Gastrocnemius medialis (tissue), 4 donors: ENCODE data around the gene SPOCK1. TPM values are rescaled to one million over a fixed set of nuclear protein-coding genes. Genes with fewer than 3 reads are reported as not detected.

Experiments
- ATAC-seq, 2 donors: fragments of 150-250 bp; one replicate each; pipeline ENCODE4 v1.9.1; 2016
- DNase-seq, 2 donors: peaks; one replicate each; pipeline ENCODE4 v3.0.0-alpha.2; 2019
- H3K27ac ChIP-seq, 4 donors: fragments of 200-600 bp; sonication (generic); 1 replicate in 1 of 4; 2 replicates in 3 of 4; pipeline ENCODE4 v1.5.1; 2016 to 2018; ENCODE audit warnings: mild to moderate bottlenecking in 2 of 4, moderate library complexity in 1 of 4
- H3K27me3 ChIP-seq, 3 donors: fragments of 200-600 bp; sonication (generic) in 2 of 3; 1 replicate in 1 of 3; 2 replicates in 2 of 3; pipeline versions ENCODE4 v1.5.1 to v1.6.0; 2016 to 2019; ENCODE audit warnings: mild to moderate bottlenecking in 1 of 3, moderate library complexity in 1 of 3
- H3K36me3 ChIP-seq, 2 donors: fragments of 200-600 bp; sonication (generic) in 1 of 2; one replicate each; pipeline ENCODE4 v1.5.1; 2017 to 2018
- H3K4me1 ChIP-seq, 2 donors: fragments of 200-600 bp; sonication (generic) in 1 of 2; one replicate each; pipeline ENCODE4 v1.5.1; 2016 to 2017; ENCODE audit warnings: mild to moderate bottlenecking in 2 of 2
- H3K4me3 ChIP-seq, 4 donors: fragments of 200-600 bp; sonication (generic) in 3 of 4; 1 replicate in 1 of 4; 2 replicates in 3 of 4; pipeline ENCODE4 v1.5.1; 2016 to 2019; ENCODE audit warnings: mild to moderate bottlenecking in 2 of 4
- H3K9me3 ChIP-seq, 3 donors: fragments of 200-600 bp; sonication (generic) in 2 of 3; 1 replicate in 1 of 3; 2 replicates in 2 of 3; pipeline ENCODE4 v1.5.1; 2016 to 2019
- CTCF ChIP-seq, 5 experiments: fragments of 450-650 bp in 3 of 5; fragments of 200-600 bp in 2 of 5; sonication (generic) in 2 of 5; IDR thresholded peaks in 4 of 5; conservative IDR thresholded peaks in 1 of 5; 1 replicate in 4 of 5; 2 replicates in 1 of 5; pipeline ENCODE4 v1.5.1; 2016 to 2019; ENCODE audit warnings: antibody characterized with exemption in 5 of 5, mild to moderate bottlenecking in 3 of 5, moderate library complexity in 3 of 5
- POLR2A ChIP-seq, 2 donors: fragments of 450-650 bp; IDR thresholded peaks; one replicate each; pipeline ENCODE4 v1.6.1; 2017; ENCODE audit warnings: antibody characterized with exemption in 2 of 2, mild to moderate bottlenecking in 2 of 2, moderate library complexity in 2 of 2
- in situ Hi-C, 4 donors: fragments of 200-750 bp; cut with MboI; loops; one replicate each; pipeline versions ENCODE4 v1.15.0 to v1.8.0; 2017; ENCODE audit warnings: low sequenced_read_pairs in 4 of 4
- intact Hi-C: fragments of 100-400 bp; cut with DNase I; formaldehyde crosslinking; loops from one replicate; pipeline ENCODE4 v1.15.1; 2023; ENCODE audit warnings: low total_unique reads
- total RNA-seq, 4 donors: library from RNA; depleted of rRNA; stranded (reverse); fragments of >200 nt; gene quantifications; one replicate each; pipeline versions ENCODE4 v1.1.0 to v1.2.3, GENCODE V29; 2016

SPOCK1 gene
- total RNA-seq, 4 donors from 2014 or later: 5.8 to 33.8 (median 25.3) TPM

- DNase-seq (no peak), ATAC-seq (no peak)
- no peak for TF ChIP-seq POLR2A (IDR thresholded peaks at IDR 0.05)
- no peak for TF ChIP-seq CTCF (IDR thresholded peaks at IDR 0.05 in 4 of 5, conservative IDR thresholded peaks at IDR 0.05 in 1 of 5)
- H3K36me3 ChIP-seq: no peaks in the 10 kb centered on the region
- H3K27me3 ChIP-seq: no peaks in the 10 kb centered on the region
- H3K27ac ChIP-seq: no peak overlapping the region
- no peaks in the 10 kb centered on the region for H3K9me3 ChIP-seq
- in situ Hi-C loops (no loop called here), intact Hi-C loops (no loop called here)
- no peaks in the 10 kb centered on the region for H3K4me1 ChIP-seq
- no peak overlapping the region for H3K4me3 ChIP-seq
Observed at GRCh38 chr5:137141779-137142178, 357.3 kb downstream of the SPOCK1 start.

GRCh38 chr5:137136991-137137632, 362.0 kb downstream of the SPOCK1 start:
- Histone ChIP-seq H3K9me3 (no peaks in the 10 kb centered on the region), H3K4me3 (no peak overlapping the region), H3K27ac (no peak overlapping the region), H3K36me3 (no peaks in the 10 kb centered on the region), H3K27me3 (no peaks in the 10 kb centered on the region), H3K4me1 (no peaks in the 10 kb centered on the region)
- in situ Hi-C loops: no loop called here
- TF ChIP-seq POLR2A (IDR thresholded peaks at IDR 0.05): no peak
- no peak for TF ChIP-seq CTCF (IDR thresholded peaks at IDR 0.05 in 4 of 5, conservative IDR thresholded peaks at IDR 0.05 in 1 of 5)
- ATAC-seq (no peak), DNase-seq (no peak)
- intact Hi-C loops: no loop called here

GRCh38 chr5:137134920-137135532, 364.1 kb downstream of the SPOCK1 start:
- intact Hi-C loops: no loop called here
- H3K9me3 ChIP-seq: no peaks in the 10 kb centered on the region
- H3K27me3 ChIP-seq: no peaks in the 10 kb centered on the region
- no peak overlapping the region for H3K4me3 ChIP-seq
- no peaks in the 10 kb centered on the region for H3K36me3 ChIP-seq
- TF ChIP-seq POLR2A (IDR thresholded peaks at IDR 0.05): no peak
- TF ChIP-seq CTCF (IDR thresholded peaks at IDR 0.05 in 4 of 5, conservative IDR thresholded peaks at IDR 0.05 in 1 of 5): no peak
- no peak for DNase-seq
- no peaks in the 10 kb centered on the region for H3K4me1 ChIP-seq
- ATAC-seq: no peak
- no peak overlapping the region for H3K27ac ChIP-seq
- in situ Hi-C loops: no loop called here

- Histone ChIP-seq H3K36me3 (no peaks in the 10 kb centered on the region), H3K27ac (no peak overlapping the region), H3K27me3 (no peaks in the 10 kb centered on the region), H3K4me3 (no peak overlapping the region), H3K9me3 (no peaks in the 10 kb centered on the region), H3K4me1 (no peaks in the 10 kb centered on the region)
- TF ChIP-seq POLR2A (IDR thresholded peaks at IDR 0.05): no peak
- no peak for TF ChIP-seq CTCF (IDR thresholded peaks at IDR 0.05 in 4 of 5, conservative IDR thresholded peaks at IDR 0.05 in 1 of 5)
- DNase-seq (no peak), ATAC-seq (no peak)
- in situ Hi-C loops: no loop called here
- intact Hi-C loops: no loop called here
Observed at GRCh38 chr5:137129886-137130680, 369.0 kb downstream of the SPOCK1 start.
